HepG2 (cell line): ENCODE data around the gene SPATA13. TPM values are rescaled to one million over a fixed set of nuclear protein-coding genes. Genes with fewer than 3 reads are reported as not detected.

ENCODE experiments used
- ELF3 ChIP-seq: IDR thresholded peaks from 2 replicates; pipeline ENCODE4 v1.6.1; 2016; ENCODE audit warnings: missing genetic modification reagents, missing compliant biosample characterization
- KLF13 ChIP-seq: sonication (generic); formaldehyde crosslinking; IDR thresholded peaks from 2 replicates; pipeline ENCODE4 v1.4.0; 2020; ENCODE audit warnings: mild to moderate bottlenecking, missing genetic modification reagents
- MED1 ChIP-seq: sonication (generic); formaldehyde crosslinking; IDR thresholded peaks from 2 replicates; pipeline ENCODE4 v1.4.0; 2020; ENCODE audit warnings: missing genetic modification reagents
- MIXL1 ChIP-seq: IDR thresholded peaks from 2 replicates; pipeline ENCODE4 v1.6.1; 2016
- NFAT5 ChIP-seq: sonication (generic); formaldehyde crosslinking; IDR thresholded peaks from 2 replicates; pipeline ENCODE4 v1.4.0; 2020; ENCODE audit warnings: missing genetic modification reagents
- SSRP1 ChIP-seq: IDR thresholded peaks from 2 replicates; pipeline ENCODE4 v1.6.1; 2016; ENCODE audit warnings: control low read depth
- TAF15 ChIP-seq: fragments of 200-400 bp; formaldehyde crosslinking; IDR thresholded peaks from one replicate; pipeline ENCODE4 v1.6.1; 2018; ENCODE audit warnings: mild to moderate bottlenecking, low read depth, low read length; ENCODE audit not compliant: poor library complexity, severe bottlenecking
- THAP11 ChIP-seq: IDR thresholded peaks from 2 replicates; pipeline ENCODE4 v1.6.1; 2016; ENCODE audit warnings: missing biosample characterization, missing genetic modification reagents
- ZBTB38 ChIP-seq: sonication (generic); formaldehyde crosslinking; IDR thresholded peaks from 2 replicates; pipeline ENCODE4 v1.5.1; 2020; ENCODE audit warnings: mild to moderate bottlenecking, missing genetic modification reagents
- ZBTB7B ChIP-seq: sonication (generic); formaldehyde crosslinking; IDR thresholded peaks from 2 replicates; pipeline ENCODE4 v1.4.0; 2020; ENCODE audit warnings: missing genetic modification reagents
- ZHX2 ChIP-seq, 2 experiments: sonication (generic) in 1 of 2; formaldehyde crosslinking in 1 of 2; IDR thresholded peaks; 2 replicates each; pipeline versions ENCODE4 v1.6.1 to v1.9.0; 2014 to 2022; ENCODE audit warnings: antibody characterized with exemption in 1 of 2, borderline replicate concordance in 1 of 2, inconsistent platforms in 1 of 2, low read depth in 1 of 2, missing genetic modification reagents in 1 of 2
- ZNF10 ChIP-seq: sonication (generic); formaldehyde crosslinking; IDR thresholded peaks from 2 replicates; pipeline ENCODE4 v1.4.0; 2020; ENCODE audit warnings: mild to moderate bottlenecking, low read depth, missing genetic modification reagents, borderline replicate concordance
- ZNF292 ChIP-seq: sonication (generic); formaldehyde crosslinking; IDR thresholded peaks from 2 replicates; pipeline ENCODE4 v1.8.1; 2022; ENCODE audit warnings: mild to moderate bottlenecking, low read depth, missing genetic modification reagents, borderline replicate concordance
- ZNF546 ChIP-seq: sonication (generic); formaldehyde crosslinking; conservative IDR thresholded peaks from 2 replicates; pipeline ENCODE4 v1.8.1; 2023; ENCODE audit warnings: mild to moderate bottlenecking, missing genetic modification reagents
- ZNF770 ChIP-seq: sonication (generic); formaldehyde crosslinking; IDR thresholded peaks from 2 replicates; pipeline ENCODE4 v1.5.0; 2020; ENCODE audit warnings: mild to moderate bottlenecking, missing genetic modification reagents
- ZNF792 ChIP-seq: IDR thresholded peaks from 2 replicates; pipeline ENCODE4 v1.6.1; 2016
- ZNF850 ChIP-seq: sonication (generic); formaldehyde crosslinking; conservative IDR thresholded peaks from 2 replicates; pipeline ENCODE4 v1.9.0; 2021; ENCODE audit warnings: mild to moderate bottlenecking, missing genetic modification reagents
- polyA plus RNA-seq, 8 experiments: library from polyadenylated mRNA; depleted of rRNA in 3 of 8; stranded (reverse) in 7 of 8; unstranded in 1 of 8; fragments of >200 nt; fragmentation: Illumina TruSeq in 4 of 8; extraction: Trizol in 4 of 8; gene quantifications; 2 replicates each; pipeline versions ENCODE4 v1.2.1 to v1.2.3, GENCODE V29; 2011 to 2016; ENCODE audit warnings: low read depth in 4 of 8, missing spikeins in 1 of 8, mixed read lengths in 1 of 8; ENCODE audit not compliant: insufficient read depth in 1 of 8
- total RNA-seq, 5 experiments: library from RNA; depleted of rRNA; stranded (reverse); fragments of >200 nt; fragmentation: Illumina TruSeq; extraction: Trizol; gene quantifications; 2 replicates each; pipeline ENCODE4 v1.2.3, GENCODE V29; 2016; ENCODE audit warnings: low read depth in 1 of 5

Gene SPATA13
- total and polyA plus RNA-seq, 2 of the 13 experiments (the other 11 are each of a cell fraction or from before 2014, with no cell fraction given): 11.3 to 14.2 TPM

- no peak for TF ChIP-seq ZHX2 (IDR thresholded peaks at IDR 0.05; ENCODE audit: low read depth)
- TF ChIP-seq ZHX2 (CRISPR knock-in tag; IDR thresholded peaks at IDR 0.05; ENCODE audit: borderline replicate concordance): no peak; the same call in 1 of the 2 replicates
- TF ChIP-seq ZNF292 (CRISPR knock-in tag): no peak
- TF ChIP-seq MIXL1 (CRISPR knock-in tag): peak; percentile 89
- peak; percentile 56; the same call in 1 of the 2 replicates for TF ChIP-seq ZNF792
- TF ChIP-seq KLF13 (CRISPR knock-in tag): no peak
- peak; percentile 35; the same call in 1 of the 2 replicates for TF ChIP-seq ELF3
- TF ChIP-seq ZNF770 (CRISPR knock-in tag): no peak
- no peak for TF ChIP-seq ZBTB38
- TF ChIP-seq ZNF850: no peak
- no peak for TF ChIP-seq ZNF546 (CRISPR knock-in tag)
- TF ChIP-seq TAF15: no peak
- TF ChIP-seq NFAT5 (CRISPR knock-in tag): no peak
- TF ChIP-seq ZNF10 (CRISPR knock-in tag): no peak
- TF ChIP-seq MED1: peak; percentile 70
- no peak for TF ChIP-seq THAP11
- TF ChIP-seq SSRP1 (CRISPR knock-in tag): no peak
- no peak for TF ChIP-seq ZBTB7B (CRISPR knock-in tag)
Observed at GRCh38 chr13:24184265-24184841, 23.8 kb downstream of the SPATA13 start (continued).
